NCI-H146 (cell line): ENCODE data around the gene ABHD14A.

Experiments used
- DNase-seq: peaks from one replicate; lab custom pipeline; 2025; lab: John Stamatoyannopoulos, UW

The ABHD14A gene

DNA sequence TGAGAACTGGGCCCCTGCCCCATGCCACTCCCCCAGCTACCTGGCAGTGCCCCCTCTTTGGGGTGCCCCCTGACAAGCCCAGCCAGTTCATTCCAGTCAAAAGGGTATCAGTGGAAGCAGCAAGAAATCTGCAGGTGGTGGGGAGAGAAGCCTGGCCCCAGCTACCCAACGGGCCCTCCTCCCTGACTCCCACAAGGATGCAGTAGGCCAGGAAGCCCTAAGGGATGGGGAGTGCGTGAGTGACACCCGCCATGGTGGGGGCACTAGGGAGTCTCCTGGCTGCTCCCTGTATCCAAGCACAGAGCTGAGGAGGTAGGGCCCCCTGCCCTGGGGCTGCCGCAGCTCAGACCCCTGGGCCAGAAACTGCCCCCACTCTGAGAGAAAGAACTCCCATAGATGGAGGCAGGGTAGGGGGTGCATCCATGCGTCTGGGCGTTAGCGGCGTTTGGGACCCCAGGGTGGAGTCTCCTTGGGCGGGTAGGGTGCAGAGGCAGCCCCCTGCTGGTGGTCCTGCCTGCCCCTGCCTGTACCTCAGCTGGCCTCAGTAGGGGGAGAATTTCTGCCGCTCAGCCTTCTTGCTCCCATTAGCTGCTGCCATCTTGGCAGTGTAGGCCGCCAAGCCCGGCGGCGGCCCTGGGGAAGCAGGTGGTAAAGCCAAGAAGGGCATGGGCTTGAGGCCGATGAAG is 17.2 kb upstream of the ABHD14A start:
- DNase-seq, result no peak

DNA sequence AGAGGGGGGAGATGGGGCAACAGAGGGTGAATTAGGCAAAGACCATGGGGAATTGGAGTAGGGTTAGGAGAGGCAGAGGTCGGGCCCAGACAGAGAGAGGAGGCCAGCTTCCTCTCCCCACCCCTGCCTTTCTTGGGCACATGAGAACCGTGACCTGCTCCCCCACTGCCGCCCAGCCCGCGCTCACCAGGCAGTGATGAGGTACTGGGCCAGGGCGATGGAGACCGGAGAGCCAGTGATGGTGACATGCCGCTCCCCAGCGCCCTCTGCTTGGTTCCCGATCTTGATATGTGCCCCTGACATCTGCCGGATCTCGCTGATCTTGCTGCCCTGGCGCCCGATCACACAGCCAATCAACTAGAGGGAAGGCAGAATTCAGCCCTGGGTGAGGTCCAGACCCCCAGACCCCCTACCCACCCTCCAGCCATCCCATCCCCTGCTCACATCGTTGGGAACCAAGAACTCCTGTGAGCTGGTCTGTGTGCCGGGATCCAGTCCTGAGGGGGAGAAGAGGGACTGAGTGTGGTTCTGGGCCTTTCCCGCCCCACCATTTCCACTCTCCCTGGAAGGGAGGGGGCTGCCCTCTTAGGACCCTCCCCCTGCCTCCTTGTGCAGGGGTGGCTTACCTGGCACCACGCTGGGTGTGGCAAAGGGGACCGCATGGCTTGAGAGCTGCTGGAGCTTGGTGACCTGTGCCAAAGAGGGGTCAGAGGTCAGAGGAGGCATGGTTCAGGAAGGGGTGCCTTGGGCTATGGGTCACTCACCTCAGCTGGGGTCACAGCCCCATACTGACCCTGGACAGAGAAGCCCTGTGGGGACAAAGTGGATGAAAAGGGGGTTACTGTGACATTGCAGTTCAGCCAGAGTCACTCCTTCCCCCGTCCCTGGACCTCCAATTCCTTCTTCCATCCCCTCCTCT is 16.0 kb upstream of the ABHD14A start:
- DNase-seq, result no peak

DNA sequence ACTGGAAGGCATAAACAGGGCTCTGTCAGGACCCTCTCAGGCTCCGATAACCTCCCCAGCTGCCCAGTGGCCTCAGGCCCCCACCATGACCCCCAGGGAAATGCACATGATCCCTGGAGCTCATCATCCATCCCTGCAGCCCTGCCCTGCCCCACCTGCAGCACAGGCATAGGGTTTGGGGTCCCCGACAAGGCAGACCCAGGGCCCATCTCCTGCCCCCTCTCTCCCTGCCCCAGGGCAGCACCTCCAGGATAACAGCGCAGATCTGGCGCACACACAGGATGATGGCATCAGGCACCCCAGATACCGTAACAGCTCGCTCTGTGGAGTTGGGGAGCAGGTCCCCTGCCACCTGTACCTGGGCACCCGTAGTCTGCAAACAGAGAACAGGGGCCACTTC is 15.2 kb upstream of the ABHD14A start:
- DNase-seq, result no peak

DNA sequence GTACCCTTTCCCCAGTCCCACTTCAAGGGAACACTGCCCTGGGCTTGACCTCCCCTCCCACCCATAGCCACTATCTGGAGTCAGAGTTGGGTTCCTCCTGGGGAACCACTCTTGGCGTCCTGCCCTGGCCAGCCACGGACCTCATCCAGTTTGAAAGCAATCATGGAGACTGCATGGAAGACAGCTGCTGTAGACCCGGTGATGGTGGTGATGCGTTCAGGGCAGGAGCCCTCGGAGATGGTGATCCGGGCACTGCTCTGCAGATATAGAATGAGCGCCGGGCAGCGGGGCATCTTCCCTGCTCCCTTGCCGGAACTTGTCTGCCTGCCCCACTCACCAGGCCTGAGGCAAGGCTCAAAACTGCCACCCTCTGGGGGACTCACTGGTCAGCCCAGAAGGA is 14.5 kb upstream of the ABHD14A start:
- DNase-seq, result no peak

DNA sequence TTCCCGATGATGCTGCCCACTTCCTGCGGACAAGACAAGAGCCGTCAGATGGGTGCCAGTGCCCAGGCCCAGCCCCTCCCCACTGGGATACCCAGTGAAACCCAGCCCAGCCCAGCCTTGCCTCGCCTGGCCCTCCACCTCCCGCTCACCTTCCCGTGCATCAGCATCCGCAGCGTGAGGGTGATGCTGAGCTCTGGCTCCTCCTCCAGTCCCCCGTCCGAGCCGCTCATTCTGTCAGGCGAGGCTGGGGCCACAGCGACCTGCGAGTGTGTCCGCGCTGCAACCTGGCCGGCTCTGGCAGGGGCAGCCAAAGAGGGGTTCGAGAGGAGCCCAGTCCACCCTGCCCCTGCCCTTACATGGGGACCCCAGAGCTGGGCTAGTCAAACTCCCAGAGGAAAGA is 13.9 kb upstream of the ABHD14A start:
- no peak for DNase-seq

DNA sequence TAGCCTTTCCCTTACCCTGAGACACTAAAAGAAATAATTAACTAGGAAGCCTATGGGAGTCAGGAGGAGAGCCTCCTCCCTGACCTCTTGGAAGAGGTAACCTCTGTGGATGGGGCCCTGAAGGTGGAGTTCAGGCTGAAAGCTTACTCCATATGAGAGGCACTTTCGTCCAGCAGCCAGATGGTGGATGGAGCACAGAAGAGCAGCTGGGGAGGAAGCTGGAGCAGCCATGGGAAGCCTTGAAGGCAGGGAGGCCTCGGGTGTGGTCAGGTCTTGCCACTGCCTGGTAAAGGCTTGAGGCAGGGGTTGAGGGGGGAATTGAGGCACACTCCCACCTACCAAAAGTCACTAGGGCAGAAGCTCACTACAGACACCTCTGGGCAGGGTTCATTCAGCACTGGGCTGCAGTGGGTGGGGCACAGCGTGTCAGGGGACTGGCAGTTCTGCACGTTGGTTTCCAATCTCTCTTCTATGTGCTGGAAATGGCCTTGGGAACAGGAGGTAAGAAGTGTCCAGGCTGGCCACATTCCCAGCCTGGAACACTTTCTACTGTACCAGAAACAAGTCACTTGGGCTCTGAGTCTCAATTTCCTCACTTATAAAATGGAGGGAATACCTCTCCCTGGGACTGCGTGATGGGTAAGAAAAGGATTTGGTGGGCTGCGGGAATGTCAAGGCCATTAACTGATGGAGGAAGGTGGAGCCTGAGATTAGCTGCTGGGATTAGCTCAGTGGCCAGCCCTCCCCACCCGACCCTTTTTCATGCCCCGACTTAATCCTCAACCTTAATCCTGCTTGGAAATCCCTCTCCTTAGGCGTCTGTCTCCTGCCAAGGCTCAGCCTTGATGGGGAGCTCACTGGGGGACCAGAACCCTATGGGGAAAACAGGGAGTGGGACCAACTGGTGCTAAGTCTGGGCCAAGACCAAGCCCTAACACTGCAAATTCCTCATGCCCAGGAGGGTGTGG is 13.0 kb upstream of the ABHD14A start:
- no peak for DNase-seq

DNA sequence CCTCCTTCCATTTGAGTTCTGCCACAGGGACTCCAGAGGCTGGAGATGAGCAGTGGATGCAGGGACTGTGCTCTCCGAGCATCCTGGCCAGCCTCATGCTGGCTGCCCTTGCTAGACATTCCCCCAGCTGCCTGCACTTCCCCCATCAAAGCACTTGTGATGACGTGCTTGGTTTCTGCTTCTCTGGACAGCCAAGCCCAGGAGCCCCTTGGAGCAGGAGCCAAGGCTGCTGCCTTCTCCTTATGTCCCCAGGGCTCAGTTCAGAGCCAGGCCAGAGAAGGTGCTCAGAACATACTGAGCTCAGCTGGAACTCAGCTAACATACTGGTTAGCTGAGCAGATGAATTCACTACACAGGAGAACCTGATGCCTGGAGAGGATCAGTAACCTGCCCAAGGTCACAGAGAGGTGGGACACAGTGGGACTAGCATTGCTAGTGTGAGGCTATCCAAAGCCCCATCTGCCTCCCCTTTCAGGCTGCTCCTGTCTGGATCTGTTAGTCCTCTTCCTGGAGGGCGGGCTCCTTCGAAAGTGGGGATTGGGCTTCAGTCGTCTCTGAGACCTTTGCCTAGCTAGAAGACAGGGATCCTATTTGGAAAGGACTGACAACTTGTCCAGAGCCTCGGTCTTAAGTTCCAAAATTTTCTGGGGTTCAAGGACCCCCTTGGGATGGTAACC is 11.9 kb upstream of the ABHD14A start:
- no peak for DNase-seq

DNA sequence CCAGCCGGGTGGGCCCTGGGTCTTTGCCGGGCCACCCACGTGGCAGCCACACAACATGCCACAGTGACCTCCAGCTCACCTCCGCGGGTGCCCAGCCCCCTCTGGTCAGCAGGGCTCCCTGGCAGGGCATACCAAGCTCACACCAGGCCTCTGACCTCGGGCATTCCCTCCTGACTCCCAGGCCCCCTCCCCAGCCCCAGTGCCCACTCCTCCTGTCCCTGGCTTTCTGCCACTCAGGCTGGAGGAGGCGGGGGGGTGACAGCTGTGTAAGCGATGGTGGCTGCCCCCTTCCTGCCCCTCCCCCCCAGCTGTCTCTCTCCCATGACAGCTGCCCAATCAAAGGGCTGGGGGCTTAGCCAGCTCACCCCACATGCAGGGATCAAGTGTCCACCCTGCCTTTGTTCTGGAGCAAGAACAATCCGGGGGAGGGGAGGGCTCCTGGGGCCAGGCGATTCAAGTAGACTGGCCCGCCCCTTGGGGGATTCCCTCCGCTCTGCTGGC is 10.9 kb upstream of the ABHD14A start:
- DNase-seq, result peak; percentile 54

DNA sequence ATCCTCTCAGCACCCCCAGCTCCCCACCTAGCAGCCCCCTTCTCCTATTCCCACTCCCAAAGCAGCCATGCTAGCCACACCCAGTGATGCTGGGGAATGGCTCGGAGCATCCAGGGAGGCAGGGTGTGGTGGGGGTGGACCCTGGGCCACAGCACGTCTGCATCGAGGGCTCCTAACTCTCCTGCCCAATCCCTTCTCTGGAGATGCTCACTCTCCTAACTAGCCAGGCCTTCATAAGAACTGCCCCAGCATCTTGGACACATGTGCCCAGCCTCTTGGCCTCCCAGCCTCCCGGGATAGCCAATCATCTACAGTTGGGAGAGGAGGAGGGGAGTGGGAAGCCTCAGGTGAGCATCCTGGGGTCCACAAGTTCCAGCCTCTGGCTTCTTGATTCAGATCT is 10.3 kb upstream of the ABHD14A start:
- DNase-seq, result no peak

DNA sequence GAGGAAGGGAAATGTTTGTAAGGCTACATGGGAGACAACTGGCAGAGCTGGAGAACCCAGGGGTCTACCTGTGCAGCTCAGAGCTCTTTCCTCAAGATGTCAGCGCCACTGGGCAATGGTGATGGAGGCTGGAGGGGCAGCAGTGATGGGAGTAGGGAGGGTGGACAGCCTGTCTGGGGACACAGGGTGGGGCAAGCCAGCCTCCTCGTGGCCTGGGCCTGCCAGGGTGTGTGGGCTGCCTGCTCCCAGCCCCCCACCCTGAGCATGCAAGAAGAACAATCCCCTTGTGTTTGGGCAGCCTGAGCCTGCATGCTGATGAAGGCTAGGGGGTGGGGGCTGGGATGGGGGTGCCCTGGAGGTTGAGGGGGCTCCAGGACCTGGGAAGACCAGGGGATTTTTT is 8.8 kb upstream of the ABHD14A start:
- DNase-seq, result no peak

DNA sequence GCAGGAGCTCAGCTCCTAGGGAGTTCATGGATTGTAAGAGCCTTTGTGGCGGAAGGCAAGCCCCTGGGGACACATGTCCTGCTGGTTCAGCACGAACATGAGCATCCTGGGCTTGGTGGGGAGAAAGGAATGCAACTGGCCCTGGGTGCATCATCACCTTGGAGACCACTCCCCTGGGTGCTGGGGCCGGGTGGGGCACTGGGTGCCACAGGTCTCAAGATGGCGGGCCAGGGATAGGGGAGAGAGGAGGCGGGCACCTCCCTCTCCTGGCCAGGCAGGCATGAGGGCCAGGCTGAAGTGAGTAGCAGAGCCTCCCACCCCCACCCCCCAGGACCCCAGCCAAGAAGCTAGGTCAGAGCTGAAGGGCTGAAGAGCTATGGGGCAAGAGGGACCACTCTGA is 8.4 kb upstream of the ABHD14A start:
- DNase-seq, result peak; percentile 20

DNA sequence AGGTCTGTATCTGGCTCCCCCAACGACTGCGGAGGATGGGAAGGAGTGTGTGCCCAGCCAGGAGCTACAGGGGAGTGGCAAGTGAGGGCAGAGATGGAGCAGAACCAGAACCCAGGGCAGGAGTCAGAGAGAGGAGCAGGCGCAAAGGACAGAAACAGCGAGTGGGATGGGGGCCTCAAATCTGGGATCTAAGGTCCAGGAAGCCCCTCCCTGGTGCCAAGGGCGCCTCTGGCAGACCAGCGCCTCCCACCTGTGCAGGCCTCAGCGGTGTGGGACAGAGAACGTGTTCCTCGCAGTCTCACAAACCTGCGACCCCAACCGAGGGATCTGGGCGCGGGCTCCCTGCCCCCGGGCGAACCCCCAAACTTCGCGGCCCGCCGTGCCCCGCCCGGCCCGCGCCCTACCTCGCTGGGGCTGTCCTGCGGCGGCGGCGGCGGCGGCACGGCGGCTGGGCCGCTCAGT is 7.9 kb upstream of the ABHD14A start:
- peak; percentile 20 for DNase-seq

DNA sequence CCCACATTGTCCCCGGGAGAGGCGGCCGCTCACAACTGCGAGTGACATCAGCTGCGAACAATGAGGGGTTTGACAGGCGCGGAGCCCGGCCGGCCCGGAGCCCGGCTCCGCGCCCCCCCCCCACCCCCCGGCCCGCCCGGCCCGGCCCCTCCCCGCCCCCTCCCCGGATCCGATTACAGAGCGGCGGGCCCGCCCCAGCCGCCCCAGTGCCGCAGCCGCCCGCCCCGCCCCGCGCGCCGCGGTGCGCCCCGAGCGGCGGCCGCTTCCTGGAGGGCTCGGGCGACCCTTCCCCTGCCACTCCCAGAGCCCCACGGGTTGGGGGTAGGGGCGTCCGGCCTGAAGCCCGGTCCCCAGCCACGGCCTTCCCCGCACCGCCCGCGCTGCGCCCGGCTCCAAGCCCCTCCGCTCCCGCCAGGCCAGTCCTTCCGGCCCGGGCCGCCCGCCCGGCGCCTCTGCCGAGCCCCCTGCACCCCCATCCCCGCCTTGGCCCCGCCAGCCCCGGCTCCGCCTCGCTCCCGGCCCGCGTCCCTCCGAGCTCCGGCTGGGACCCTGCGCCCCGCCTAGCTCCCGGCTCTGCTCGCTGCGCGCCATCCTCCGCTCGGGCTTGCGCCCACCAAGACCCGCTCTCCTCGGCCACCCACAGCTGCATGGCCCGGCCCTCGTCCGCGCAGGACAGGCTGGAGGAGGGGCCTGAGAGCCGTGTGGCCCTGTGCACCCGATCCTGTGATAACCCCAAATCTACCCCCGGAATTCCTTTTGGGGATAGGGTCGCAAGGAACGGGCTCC is 7.3 kb upstream of the ABHD14A start, which contains the start of gene PCBP4:
Gene PCBP4, minus strand, starts transcription at position 71 of the 786 bp plus-strand sequence. CDS start 6,214 bp downstream, outside the sequence.
- DNase-seq, result peak; percentile 56

DNA sequence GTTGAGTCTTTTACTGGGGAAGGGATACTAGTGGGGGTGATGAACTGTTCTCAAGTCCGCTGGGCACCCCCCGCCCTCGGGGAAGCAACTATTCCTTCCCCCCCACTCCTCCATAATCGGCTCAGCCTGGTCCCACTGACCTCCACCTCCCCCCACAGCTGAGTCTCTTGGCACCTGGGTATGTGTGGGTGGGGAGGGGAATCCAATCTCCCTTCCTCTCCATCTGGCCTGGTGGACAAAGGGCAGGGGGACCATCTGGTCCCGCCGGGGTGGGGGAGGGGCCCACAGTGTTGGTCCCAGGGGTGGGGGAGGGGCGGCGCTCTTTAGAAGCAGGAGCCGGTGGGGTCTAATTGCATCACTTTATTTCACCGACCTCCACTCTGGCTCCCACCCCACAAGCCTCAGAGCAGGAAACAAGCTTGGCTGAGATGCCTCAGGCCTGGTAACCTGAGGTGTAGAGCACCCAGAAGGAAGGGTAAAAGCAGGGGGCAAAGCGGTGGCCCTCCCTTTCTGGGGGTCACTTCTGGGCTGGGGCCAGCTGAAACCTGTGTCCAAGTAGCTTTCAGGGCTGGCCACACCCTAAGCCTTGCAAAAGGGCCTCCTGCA is 6.6 kb upstream of the ABHD14A start:
- peak; percentile 28 for DNase-seq

DNA sequence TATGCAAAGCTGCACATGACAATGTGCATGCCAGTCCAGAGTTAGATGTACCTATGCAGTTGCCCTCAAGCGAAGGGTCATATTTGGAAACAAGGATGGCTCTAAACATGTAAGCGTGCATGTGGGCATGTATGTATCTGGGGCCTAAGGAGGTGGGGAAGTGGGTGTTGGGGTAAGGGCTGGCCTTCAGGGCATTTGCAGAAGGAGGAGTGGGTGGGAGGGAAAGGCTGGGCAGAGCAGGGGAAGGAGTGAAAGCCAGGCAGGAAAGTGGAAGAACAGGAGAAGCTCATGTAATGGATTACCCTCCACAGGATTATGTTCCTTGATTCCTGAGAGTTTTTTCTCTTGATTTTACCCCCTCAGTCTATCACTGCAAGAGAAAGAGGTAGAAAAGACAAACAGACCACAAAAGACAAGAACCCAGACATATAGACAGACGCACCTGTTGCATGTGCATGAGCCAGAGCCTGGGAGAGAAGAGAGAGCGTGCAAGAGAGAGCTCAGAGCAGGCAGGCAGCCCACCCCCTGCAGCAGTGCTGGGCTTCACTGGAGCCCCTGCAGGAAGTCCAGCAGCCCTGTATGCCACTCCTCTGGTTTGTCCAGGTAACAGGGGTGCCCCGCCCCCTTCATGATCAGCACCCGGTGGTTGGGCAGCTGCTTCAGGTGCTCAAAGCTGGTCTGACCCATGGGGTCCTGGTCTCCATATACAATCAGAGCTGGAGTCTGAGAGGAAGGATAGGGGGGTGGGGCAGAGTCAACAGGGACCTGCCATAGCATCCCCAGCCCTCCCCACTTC is 5.8 kb upstream of the ABHD14A start:
- DNase-seq, result no peak

DNA sequence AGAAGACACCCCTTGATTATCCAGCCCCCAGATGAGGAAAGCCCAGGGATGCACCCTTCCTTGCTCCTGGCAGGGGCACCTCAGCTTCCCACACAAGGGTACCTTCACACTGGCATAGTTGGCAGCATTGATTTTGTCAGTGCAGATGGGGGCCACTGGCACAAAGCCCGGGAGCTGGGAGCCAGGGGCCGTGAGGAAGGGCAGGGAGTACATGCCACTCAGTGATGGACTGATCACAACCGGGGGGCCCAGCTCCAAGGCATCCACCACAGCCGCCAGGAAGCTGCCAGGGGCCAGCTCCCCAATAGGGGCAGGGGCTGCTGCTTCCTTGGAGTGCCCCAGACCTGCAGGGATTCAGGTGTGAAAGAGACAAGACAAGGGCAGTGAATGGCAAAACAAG is 5.0 kb upstream of the ABHD14A start:
- no peak for DNase-seq

DNA sequence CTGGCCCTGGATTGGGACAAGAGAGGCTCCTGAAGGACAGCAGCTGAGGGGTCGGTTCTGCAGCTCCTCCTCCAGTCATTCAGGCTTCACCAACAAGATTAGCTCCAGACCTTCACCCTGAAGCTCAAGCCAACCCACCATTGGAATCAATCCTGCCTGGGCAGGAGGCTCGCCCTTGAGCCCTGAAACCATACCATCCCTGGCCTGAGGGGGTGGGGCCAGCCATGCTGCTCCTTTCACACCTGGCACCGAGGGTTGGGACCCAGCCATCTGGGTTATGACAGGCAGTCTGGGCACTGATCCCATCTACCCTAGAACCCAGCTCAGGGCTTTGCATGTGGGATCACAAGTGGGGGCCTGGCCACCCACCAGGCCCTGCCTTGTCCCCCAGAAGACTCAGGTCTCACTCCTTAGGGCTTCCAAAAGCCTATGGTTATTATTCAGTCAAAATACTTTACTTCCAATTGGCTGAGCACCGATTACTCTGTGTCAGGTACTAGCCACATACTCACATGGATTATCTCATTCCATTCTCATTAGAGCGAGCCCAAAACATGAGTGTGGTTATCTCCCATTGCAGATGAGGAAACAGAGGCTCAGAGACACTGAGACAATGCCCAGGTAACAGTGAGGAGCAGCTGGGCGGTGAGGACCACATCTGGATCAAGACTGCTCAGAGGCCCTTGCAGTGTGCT is 4.1 kb upstream of the ABHD14A start:
- no peak for DNase-seq

DNA sequence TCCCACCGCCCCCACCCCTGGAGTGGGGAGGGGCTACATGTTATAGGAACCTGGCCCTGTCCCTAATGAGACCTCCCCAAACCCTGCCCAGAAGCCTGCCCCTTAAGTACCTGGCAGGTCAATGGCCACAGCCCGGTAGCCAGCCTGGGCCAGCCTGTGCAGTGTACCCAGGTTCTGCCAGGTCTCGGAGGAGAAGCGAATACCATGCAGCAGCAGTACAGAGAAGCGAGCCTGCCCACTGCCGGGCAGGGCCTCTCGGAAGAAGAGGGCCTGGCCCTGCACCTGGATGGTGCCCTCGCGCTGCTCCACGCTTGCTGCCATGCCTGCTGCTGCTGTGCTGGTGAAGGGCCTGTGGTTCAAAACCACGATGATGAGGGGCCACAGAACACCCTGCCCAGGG is 3.5 kb upstream of the ABHD14A start:
- DNase-seq, result no peak
